GM18508 (cell line): ENCODE measurements around the gene ACOXL.

Source experiments
- ATAC-seq: cut with Tn5 transposase; IDR thresholded peaks from one replicate; pipeline ENCODE4 v1.9.1; 2021; ENCODE audit warnings: moderate number of reproducible peaks; ENCODE audit not compliant: insufficient read depth, unreplicated experiment

The ACOXL gene

DNA sequence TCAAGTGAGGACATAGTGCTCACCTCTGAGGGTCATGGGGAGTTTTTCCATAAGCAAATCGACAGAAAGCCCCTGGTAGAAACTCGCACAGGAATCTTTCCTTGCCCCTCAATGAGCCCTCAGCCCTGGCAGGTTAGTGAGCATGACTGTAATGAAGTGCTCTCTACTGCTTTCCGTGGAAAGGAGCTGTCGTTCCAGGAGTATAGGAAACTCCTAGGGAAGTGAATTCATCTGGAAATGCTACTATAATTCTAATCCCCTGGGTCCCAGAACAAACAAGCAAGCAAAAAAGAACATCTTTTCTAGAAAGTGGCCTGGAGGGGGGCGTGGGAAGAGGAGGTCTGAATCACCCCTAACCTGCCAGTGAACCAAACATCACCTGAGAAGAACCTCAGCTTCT is 406.5 kb downstream of the ACOXL start:
- no peak for ATAC-seq

DNA sequence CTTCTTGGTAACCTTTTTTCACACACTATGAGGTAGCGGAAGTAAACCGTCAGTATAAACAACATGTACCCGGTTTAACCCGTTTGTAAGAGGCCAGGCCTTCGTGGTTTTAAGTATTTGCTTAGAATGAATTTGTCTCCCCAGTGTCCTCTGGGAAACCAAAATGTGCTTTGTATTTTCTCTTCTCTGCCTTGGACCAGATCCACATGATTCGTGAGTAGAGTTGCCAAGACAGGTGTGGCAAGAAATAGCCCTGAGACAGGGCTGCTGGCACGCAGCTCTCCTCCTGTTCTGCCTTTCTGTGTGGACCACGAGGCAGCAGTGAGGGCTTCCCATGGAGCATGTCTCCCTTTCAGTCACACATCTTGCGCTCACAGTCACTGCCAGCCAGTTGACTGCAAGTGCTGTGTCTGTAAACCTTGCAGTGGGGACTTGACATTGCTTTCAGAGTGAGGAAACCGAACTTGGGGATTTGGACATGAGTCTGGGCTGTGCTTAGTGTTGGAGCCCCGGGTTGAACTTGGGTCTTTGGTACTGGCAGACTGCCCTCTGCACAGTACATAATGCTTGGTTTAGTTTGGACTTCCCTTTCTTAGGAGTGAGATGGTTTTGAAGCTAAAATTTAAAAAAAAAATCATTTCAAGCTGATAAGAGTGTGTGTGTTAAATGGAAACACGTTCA is 407.4 kb downstream of the ACOXL start:
- ATAC-seq = no peak

GRCh38 chr2:111140815-111141214 is 408.4 kb downstream of the ACOXL start:
- no peak for ATAC-seq

GRCh38 chr2:111142101-111142500 is 409.7 kb downstream of the ACOXL start:
- no peak for ATAC-seq

GRCh38 chr2:111143107-111143842 is 410.9 kb downstream of the ACOXL start:
- no peak for ATAC-seq

GRCh38 chr2:111143843-111144198 is 411.4 kb downstream of the ACOXL start:
- no peak for ATAC-seq

- ATAC-seq = no peak
Measured at GRCh38 chr2:111145103-111145760, 412.9 kb downstream of the ACOXL start.

DNA sequence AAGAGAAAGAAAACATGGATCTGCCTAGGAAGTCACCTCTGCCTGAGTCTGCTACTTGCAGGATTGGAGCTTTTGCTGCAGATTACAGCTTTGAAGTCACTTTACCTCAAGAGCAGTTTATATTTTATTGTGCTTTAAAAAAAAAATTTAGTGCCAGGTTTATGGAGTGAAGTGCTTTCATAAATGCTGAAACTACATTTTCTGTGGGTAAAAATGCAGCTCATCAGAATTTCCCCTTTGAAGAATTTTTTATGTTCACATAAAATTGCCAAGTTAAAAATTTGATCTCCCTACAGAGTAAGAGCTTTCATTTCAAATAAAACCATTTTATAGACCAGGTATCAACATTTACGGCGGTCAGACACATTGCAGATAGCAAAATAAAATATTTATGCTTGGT is 413.6 kb downstream of the ACOXL start:
- ATAC-seq = no peak

- ATAC-seq = no peak
Measured at GRCh38 chr2:111148225-111148873, 416.0 kb downstream of the ACOXL start.

- no peak for ATAC-seq
Measured at GRCh38 chr2:111148925-111149324, 416.6 kb downstream of the ACOXL start.

GRCh38 chr2:111149882-111150455 is 417.6 kb downstream of the ACOXL start:
- no peak for ATAC-seq

- no peak for ATAC-seq
Measured at GRCh38 chr2:111154758-111155157, 422.4 kb downstream of the ACOXL start.

GRCh38 chr2:111155610-111156009 is 423.2 kb downstream of the ACOXL start:
- no peak for ATAC-seq

GRCh38 chr2:111156529-111156928 is 424.2 kb downstream of the ACOXL start:
- no peak for ATAC-seq

GRCh38 chr2:111157071-111157661 is 424.8 kb downstream of the ACOXL start:
- no peak for ATAC-seq

GRCh38 chr2:111157798-111158197 is 425.4 kb downstream of the ACOXL start:
- no peak for ATAC-seq

- no peak for ATAC-seq
Measured at GRCh38 chr2:111159641-111160040, 427.3 kb downstream of the ACOXL start.

- no peak for ATAC-seq
Measured at GRCh38 chr2:111160758-111161157, 428.4 kb downstream of the ACOXL start.

DNA sequence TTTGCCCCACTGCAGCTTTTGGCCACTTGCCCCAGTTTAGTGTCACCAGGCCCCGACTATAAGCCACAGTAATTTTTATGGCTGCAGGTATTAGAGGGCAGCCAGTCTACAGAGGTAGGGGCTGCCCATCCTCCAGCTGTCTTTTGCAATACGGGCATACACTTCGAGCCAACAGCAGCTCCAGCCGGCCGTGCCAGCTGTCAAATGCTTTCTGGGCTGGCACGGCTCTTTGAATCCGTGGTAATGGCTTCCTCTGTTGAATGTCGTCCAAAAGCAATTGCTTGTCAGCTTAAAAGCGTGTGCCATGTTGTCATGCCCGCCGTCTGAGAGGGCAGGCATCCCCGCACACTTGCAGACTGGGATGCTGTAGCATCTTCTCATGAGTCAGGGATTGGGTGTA is 429.6 kb downstream of the ACOXL start:
- no peak for ATAC-seq

DNA sequence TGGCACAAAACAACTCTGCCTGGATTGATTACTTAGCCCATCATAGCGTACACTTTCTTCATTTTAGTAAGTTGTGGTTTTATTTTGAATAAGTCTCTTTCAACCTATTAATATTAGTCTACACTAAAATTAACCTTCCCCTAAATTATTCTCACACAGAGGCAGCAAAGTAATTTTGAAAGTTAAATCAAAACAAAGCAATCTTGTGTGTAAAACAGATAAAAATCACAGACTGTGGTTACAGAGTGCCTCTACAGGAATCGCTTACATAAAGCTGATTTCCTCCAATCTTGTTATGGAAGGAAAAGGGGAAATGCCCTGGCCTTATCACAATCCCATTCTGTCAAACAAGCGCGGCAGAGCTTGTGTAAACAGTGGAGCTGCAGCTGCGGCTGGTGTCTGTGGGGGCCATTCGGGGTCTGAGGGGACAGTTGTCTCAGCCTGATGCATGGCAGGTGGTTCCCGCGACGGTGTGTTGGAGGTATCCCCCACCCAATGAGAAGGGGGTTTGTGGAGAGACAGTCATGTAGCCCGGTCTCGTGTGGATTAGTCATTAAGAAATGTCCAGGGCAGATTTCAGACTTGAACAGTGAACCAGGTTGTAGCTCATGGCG is 430.5 kb downstream of the ACOXL start:
- ATAC-seq = no peak
